NCI-H69 (cell line): ENCODE data around the gene KPNA4.
A peak's percentile ranks its signal among the peaks of the same experiment; 100 is the strongest.
"Not testable (repeated sequence)": the region's sequence is repeated elsewhere in the genome, so short reads cannot be mapped to it uniquely, and the experiment has no call there.

ENCODE experiments used
- DNase-seq: peaks from one replicate; lab custom pipeline; 2025; lab: John Stamatoyannopoulos, UW

KPNA4 gene

GRCh38 chr3:160486459-160486869, 78.9 kb downstream of the KPNA4 start:
- peak; percentile 61 for DNase-seq

DNA sequence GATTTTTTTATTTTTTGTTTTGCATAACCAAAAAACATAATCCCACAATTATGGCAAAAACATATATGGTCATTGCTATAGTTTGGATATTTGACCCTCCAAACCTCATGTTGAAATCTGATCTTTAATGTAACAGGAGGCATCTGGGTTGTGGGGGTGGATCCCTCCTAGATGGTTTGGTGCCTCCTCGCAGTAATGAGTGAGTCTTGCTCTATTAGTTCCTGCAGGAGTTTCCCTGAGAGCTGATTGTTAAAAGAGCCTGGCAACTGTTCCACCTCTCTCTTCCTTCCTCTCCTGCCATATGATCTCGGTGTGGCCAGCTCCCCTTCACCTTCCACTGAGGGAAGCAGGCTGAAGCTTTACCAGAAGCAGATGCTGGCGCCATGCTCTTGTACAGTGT, 82.6 kb downstream of the KPNA4 start:
- DNase-seq, result peak; percentile 4

DNA sequence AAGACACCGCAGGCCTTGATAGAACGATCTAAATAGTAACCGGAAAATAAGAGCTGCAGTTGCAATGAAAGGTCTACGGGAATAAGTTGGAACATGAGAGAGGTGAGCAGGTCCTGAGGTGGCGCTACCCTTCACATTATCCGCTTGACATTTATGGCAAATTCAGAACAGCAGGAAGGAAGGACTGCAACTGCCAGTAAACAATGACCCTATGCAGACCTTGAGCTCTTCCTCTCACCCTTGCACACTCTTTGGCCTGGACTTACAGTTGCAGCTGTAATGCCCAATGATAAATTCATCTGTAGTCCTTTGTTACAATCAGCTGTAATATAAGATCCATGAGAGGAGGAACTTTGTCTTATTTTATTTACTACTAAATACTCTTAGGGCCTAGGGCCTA, 83.5 kb downstream of the KPNA4 start:
- DNase-seq, result no peak

GRCh38 chr3:160480931-160481330, 84.4 kb downstream of the KPNA4 start:
- no peak for DNase-seq

DNA sequence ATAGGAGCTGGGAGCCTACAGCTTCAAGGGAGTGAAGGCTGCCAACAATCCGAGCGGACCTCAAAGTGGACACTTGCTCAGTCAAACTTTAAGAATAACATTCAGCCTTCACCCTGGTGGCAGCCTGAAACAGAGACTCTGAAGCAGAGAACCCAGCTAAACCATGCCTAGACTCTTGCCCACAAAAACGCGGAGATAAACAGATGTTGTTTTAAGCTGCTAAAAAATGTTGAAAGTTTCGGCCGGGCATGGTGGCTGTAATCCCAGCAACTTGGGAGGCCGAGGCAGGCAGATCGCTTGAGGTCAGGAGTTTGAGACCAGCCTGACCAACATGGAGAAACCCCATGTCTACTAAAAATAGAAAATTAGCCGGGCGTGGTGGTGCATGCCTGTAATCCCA, 86.0 kb downstream of the KPNA4 start:
- no peak for DNase-seq

GRCh38 chr3:160478338-160478737, 87.0 kb downstream of the KPNA4 start:
- DNase-seq, result no peak

DNA sequence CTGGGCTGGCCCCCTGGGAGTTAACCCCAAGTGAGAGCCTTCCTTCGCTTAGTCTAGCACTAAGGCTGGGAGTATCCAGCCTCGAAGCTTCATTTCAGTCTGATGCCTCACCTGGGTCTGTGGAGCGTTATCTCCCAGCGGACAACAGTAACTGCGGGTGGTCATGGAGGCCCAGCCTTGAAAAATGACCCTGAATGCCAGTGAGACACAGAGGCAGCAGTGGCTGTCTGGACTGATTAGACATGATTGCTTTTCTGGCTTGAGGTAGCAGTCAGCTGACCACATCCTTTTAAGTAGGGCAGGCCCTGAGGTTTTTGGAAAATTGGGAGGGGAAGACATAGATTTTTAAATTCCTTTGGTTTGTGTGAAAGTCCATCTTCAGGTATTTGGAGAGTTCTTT, 87.6 kb downstream of the KPNA4 start:
- no peak for DNase-seq

DNA sequence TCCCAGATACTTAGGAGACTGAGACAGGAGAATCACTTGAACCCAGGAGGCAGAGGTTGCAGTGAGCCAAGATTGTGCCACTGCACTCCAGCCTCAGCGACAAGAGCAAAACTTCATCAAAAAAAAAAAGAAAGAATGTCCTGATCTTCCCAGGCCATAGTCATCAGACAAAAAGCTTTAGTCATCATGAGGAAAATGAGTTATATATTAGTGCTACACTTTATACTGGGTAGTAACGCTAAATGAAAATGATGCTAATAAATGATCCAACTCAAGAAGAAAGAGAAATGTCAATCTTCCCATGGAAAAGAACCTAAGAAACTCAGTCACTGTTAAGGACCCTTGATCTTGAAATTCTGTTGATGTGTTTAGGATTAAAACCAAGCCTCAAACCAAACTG, 89.5 kb downstream of the KPNA4 start:
- DNase-seq, result no peak

- DNase-seq, result no peak
Measured at GRCh38 chr3:160475153-160475552, 90.2 kb downstream of the KPNA4 start.

GRCh38 chr3:160474416-160474838, 90.9 kb downstream of the KPNA4 start:
- DNase-seq, result no peak

DNA sequence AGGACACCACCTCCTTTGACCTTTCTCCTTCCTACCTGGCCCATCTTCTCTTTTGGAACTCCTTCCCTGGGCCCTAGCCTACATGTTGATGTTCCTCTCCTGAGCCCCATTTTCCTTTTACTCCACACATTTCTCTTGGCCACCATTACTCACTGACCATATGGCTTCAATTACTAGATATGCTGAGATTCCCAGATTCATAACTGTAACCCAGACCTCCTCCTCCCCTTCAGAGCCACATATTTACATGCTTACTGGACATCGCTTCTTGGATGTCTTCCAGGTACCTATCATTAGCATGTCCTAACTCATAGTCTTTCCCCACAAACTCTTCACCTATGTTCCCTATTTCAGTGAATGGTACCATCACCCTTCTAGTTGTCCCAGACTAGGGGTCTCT, 91.4 kb downstream of the KPNA4 start:
- DNase-seq, result no peak

DNA sequence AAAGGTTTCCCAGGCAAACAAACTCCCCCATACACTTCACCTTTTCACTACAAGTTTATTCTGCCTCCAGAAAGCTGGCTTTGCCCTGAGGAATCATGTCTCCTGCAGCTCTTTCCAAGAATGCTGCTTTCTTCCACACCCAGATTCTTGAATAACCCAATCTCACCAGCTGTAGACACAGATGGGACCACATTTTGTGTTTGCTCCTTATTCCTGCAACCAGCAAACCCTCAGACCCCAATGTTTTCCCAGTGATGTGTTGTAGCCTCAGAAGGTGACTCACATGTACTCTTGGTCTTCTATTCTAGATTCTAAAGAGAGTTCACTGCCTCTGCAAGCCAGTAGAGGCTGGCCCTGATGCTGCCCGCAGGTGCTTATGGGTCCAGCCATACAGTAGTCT, 92.2 kb downstream of the KPNA4 start:
- DNase-seq, result no peak

GRCh38 chr3:160472344-160472743, 93.0 kb downstream of the KPNA4 start:
- DNase-seq, result no peak

DNA sequence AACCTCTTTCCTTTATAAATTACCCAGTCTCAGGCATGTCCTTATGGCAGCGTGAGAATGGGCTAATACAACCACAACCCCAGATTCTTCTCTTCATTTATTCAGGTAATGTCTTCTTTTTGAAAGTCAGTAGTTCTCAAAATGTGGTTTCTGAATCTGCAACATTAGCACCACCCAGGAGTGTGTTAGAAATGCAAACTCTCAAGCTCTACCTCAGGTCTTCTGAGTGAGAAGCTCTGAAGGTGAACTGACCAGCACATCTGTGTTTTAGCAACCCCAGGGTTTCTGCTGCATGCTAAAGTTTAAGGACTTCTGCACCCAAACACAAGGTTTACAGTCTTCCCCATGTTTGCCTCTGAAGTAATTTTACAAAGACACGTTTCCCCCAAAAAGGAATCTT, 93.5 kb downstream of the KPNA4 start:
- DNase-seq, result no peak

DNA sequence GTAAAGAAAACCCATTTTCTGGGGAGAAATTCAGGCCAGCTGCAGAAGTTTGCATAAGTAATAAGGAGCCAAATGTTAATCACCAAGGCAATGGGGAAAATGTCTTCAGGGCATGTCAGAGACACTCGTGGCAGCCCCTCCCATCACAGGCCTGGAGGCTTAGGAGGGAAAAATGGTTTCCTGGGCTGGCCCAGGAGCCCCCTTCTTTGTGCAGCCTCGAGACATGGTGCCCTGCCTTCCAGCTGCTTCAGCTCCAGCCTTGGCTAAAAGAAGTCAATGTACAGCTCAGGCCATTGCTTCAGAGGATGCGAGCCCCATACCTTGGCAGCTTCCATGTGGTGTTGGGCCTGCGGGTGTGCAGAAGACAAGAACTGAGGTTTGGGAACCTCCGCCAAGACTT, 95.2 kb downstream of the KPNA4 start:
- no peak for DNase-seq

- DNase-seq, result no peak
Measured at GRCh38 chr3:160464971-160465370, 100.4 kb downstream of the KPNA4 start.

- no peak for DNase-seq
Measured at GRCh38 chr3:160464321-160464720, 101.0 kb downstream of the KPNA4 start.

DNA sequence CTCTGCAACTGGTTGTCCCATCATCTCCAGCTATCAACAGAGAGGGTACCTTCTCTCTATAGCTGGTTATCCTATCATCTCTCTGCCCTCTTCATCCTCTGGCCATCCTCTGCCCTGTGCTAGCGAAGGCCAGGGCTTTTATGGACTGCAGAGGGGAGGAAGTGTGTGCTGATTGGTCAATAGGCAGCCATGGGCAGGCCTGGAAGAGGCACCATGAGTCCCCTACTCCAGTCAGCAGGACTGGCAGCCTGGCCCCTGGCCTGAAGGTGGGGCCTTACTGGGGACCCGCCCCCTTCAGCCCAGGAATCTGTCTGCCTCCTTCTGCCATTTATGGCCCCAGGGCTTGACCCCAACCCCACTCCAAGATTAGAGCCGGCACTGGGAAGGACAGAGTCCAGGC, 105.3 kb downstream of the KPNA4 start:
- DNase-seq, result no peak

- DNase-seq, result no peak
Measured at GRCh38 chr3:160459450-160459970, 105.9 kb downstream of the KPNA4 start.

- no peak for DNase-seq
Measured at GRCh38 chr3:160458151-160458550, 107.2 kb downstream of the KPNA4 start.

GRCh38 chr3:160455846-160456245, 109.5 kb downstream of the KPNA4 start:
- DNase-seq, result no peak

GRCh38 chr3:160454995-160455394, 110.4 kb downstream of the KPNA4 start:
- peak; percentile 79 for DNase-seq

GRCh38 chr3:160452251-160452650, 113.1 kb downstream of the KPNA4 start:
- DNase-seq, result not testable (repeated sequence)

GRCh38 chr3:160451602-160452001, 113.8 kb downstream of the KPNA4 start:
- DNase-seq, result no peak

DNA sequence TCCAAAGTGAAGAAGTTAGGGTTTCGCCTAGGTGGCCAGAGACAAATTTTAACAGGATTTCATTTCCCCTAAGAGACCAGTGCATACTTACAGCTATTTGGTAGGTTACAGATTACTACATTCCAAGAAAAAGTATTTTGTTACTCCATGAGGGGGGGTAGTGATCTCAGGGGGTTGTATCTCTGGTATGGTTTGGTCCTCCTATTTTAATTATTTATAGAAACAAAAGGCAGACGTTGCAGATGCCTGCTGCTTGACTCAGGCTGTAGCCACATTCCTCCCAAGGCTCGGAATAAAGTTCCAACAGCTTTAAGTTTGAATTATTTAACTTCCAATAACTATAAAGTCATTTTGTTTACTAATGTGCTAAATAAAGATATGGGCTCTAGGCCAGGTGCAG, 114.5 kb downstream of the KPNA4 start:
- no peak for DNase-seq
